Pons (tissue), 1 donor: ENCODE data around the gene ETV6.
A peak's percentile ranks its signal among the peaks of the same experiment; 100 is the strongest.
"Not testable (repeated sequence)": the region's sequence is repeated elsewhere in the genome, so short reads cannot be mapped to it uniquely, and the experiment has no call there.

ENCODE experiments used
- DNase-seq: peaks from one replicate; pipeline ENCODE4 v3.0.0-alpha.2; 2016; ENCODE audit warnings: low spot score

Gene ETV6

GRCh38 chr12:11649413-11650285 lies at the start of gene ETV6:
ETV6 (plus strand) TSS chr12:11649674; CDS start chr12:11650128, 454 bp downstream.
- DNase-seq, result peak; percentile 87

DNA sequence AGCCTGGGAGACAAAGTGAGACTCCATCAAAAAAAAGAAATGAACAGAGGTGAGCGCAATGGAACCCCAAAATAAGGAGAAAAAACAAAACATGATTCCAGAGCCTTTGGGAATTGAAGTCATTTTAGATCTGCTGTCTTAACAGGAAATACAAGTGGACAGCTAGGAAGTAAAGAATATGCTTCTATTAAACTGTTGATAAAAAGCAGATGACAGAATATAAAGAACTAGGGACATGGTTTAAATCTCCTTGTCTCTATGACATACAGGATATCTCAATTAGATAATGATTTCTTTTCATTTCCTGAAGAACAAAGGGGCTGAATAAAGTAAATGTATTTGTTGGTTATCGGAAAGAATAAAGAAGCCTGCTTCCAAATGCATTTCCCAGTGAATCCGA lies 49.3 kb upstream of the ETV6 start:
- DNase-seq, result no peak

DNA sequence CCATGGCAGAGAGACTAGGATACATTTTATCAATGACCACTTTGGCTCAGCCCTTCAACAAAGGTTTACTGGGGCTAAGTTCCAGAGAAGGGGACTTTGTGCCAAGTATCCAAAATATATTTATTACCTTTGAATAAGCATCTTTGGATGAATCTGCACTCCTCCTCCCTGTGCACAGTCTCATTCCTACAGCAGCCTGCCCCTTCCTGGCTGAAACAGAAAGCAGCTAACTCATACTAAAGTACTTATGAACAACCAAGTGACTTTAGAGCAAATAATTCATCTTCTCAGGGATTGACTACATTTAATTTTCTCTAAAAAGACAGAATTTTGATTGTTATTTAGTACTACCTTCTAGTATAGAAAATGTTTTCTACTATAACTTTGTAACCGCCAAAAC lies 47.8 kb upstream of the ETV6 start:
- no peak for DNase-seq

- DNase-seq, result no peak
Measured at GRCh38 chr12:11607313-11608081, 42.0 kb upstream of the ETV6 start.

DNA sequence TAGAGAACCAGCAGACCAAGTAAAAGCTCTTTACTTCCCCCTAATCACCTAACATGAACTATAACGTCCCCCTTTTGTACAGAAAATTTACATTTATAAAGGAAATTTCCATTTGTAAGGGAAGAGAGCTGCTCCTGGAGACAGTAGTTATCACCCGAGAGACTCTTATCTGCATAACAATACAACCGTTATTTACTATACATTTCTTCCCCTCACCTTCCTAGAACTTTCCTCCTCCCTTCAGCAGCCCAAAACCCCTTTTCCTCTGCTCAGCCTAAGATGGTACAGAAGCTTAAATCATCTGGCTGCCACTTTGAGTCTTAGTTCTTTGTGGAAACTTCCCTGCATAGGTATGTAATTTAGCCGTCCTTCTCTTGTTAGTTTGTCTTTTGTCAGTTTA lies 40.4 kb upstream of the ETV6 start:
- no peak for DNase-seq

- DNase-seq, result no peak
Measured at GRCh38 chr12:11615481-11615880, 34.0 kb upstream of the ETV6 start.

DNA sequence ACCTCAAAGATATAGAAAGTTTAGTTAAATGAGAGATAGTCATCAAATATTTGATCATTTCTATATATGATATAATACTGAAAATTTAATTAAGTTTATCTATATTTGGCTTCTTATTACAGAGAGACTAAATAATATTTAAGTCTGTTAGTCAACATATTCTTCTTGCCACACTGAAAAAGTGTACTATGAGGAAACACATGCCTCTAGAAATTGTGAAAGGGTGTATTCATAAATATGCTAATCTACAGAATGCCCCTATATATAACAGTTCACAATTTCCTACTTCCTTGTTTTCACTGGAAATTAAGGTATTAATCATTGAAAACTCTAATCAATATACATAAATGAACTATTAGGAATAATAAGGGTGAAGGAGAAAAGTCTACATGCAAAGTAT lies 31.4 kb upstream of the ETV6 start:
- DNase-seq, result no peak

GRCh38 chr12:11621797-11622423 lies 27.6 kb upstream of the ETV6 start:
- peak; percentile 34 for DNase-seq

DNA sequence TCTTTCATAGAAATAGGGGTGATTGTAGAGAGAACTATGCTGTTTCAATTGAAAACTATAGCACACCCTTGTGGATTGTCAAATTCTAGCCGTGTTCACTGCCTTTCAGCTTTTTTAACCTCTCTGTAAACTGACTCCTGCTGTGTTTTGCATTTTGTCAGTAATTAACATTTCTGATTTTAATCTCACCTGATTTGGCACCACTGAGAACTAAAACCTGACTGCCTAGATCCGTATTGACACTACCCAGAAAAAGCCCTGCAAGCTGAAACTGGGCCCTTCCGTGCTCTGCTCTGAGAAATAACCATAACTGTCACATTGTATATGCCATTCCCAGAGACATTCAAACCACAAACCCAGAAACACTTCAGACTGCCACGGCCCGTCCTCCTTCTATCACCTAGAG lies 26.6 kb upstream of the ETV6 start:
- DNase-seq, result no peak

DNA sequence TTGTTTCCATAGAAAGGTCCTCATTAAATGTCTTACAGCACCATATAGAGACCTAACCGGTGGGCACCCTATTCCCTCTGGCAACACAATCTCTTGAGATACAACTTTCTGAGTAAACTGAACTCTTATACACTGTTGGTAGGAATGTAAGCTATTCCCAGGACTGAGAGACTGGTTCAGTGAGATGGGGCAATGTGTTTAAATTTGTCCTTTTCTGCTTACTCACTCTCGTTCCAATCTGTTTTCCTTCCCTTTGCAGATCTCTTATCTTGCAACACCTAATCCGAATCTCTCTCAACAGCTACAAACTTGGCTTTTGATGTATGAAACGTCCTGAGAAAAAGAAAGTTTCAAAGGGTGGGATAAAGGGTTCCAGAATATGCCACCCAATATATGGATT lies 26.1 kb upstream of the ETV6 start:
- no peak for DNase-seq

DNA sequence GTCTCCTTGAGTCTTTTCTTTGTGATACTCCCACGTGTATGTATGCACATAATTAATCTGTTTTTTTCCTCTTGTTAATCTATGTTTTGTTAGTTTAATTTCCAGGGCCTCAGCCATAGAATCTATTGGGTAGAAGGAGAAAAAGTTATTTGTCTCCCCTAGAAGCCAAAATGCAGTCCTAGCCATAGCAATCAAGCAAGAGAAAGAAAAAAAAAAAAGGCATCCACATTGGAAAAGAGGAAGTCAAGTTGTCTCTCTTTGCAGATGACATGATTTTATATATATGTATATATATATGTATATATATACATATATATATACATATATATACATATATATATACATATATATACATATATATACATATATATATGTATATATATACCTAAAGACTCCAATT lies 25.4 kb upstream of the ETV6 start:
- no peak for DNase-seq

DNA sequence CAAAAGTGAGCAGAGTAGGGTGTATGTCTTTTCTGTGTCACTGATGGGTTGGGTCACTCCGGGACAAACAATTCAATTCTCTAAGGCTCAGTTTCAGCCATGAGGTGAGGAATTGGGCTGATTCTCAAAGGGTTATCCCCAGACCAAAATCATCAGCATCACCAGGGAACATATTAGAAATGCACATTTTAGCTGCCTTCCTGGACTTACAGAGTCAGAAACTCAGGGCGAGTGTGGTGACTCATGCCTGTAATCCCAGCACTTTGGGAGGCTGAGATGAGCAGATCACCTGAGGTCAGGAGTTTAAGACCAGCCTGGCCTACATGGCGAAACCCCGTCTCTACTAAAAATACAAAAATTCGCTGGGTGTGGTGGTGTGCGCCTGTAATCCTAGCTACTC lies 21.8 kb upstream of the ETV6 start:
- not testable (repeated sequence) for DNase-seq

DNA sequence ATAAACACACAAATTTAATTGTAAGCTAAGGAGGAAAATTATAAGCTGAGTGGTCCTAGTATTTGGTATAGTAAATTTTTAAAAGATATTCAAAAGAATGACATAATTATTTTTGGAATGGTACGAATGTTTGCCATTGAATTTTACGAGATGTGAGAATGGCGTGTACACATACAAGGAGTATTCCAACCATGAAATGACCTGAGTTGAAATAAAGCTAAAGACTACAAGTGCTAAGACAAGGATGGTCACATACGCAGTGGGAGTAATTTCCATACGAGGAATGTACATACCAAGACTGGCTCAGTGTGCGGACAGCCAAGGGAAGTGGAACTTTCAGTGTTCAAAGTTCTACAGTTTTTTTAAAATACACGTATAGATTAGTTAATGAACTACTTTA lies 21.1 kb upstream of the ETV6 start:
- DNase-seq, result no peak

- no peak for DNase-seq
Measured at GRCh38 chr12:11630046-11630706, 19.3 kb upstream of the ETV6 start.

DNA sequence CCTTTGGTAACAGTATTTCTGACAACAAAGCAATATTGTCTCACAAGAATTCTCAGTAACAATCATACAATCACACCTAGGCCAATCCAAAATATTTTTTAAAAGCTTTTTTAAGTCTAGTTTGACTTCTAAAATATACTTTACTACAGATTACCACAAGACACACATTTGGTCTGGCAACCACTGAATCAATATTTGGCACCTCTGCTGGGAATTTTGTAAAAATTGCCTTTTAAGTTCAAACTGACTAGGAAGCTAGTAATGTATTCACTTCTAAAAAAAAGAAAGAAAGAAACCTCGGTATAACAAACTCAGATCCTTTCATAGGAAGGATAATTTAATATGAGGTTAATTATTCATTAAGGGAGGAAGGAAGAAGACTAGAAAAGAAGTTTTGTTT lies 18.2 kb upstream of the ETV6 start:
- no peak for DNase-seq

DNA sequence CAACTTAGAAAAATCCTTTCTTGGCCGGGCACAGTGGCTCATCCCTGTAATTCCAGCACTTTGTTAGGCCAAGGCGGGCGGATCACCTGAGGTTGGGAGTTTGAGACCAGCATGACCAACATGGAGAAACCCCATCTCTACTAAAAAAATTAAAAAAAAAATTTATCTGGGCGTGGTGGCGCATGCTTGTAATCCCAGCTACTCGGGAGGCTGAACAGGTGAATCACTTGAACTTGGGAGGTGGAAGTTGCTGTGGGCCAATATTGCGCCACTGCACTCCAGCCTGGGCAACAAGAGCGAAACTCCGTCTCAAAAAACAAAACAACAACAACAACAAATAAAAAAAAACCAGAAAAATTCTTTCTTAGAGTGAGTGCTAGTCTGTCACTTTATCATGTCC lies 17.6 kb upstream of the ETV6 start:
- DNase-seq, result not testable (repeated sequence)

DNA sequence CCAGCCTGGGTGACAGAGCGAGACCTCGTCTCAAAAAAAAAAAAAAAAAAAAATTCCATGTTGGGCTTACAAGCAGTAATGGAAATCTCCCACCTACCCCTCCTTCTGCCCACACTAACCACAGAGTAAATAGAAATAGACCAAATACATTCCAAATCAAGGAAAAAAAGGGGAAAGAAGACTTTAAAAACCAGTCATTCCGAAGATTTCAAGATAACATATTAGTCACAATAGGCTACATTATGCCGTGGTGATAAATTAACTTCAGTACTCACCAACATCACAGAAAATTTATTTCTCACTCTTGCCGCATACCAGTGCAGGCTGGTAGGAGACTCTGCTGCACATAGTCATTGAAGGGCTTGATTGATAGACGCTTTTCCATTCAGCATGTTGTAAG lies 15.5 kb upstream of the ETV6 start:
- no peak for DNase-seq

- no peak for DNase-seq
Measured at GRCh38 chr12:11635341-11635740, 14.1 kb upstream of the ETV6 start.

- DNase-seq, result no peak
Measured at GRCh38 chr12:11638315-11638916, 11.1 kb upstream of the ETV6 start.

- no peak for DNase-seq
Measured at GRCh38 chr12:11639454-11639853, 10.0 kb upstream of the ETV6 start.

DNA sequence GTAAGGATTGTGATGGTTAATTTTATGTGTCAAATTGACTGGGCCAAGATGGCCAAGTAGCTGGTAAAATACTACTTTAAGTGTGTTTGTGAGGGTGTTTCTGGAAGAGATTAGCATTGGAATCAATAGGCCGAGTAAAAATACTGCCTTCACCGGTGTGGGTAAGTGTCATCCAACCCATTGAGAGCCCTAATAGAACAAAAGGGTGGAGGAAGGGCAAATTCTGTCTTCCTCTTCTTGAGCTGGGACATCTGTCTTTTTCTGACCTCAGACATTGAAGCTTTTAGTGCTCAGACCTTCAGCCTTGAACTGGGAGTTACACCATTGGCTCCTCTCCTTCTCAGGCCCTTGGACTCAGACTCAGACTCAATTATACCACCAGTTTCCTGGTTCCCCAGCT lies 8.0 kb upstream of the ETV6 start:
- DNase-seq, result no peak

DNA sequence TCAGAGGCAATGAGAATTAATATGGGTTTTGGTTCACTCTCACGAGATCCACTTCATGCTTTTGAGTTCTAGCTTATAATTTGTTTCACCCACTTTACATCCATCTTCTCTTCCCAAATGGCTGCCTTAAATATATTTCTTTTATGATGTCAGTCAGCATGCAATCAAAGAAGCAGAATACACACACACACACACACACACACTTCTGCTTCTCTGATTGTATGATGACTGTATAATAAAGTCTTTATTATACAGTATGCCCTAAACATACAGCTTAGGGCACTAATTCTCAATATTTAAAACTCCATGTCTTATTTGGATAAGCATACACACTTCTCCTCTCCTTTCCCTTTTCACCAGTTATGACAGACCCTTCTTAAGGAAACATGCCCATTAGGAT lies 6.7 kb upstream of the ETV6 start:
- no peak for DNase-seq
